MG63 (cell line): ENCODE measurements around the gene DLGAP3. TPM values are rescaled to one million over a fixed set of nuclear protein-coding genes. Genes with fewer than 3 reads are reported as not detected.
A peak's percentile ranks its signal among the peaks of the same experiment; 100 is the strongest.

Experiments used
- DNase-seq: peaks from one replicate; pipeline ENCODE4 v3.0.0-alpha.2; 2020
- H3K27me3 ChIP-seq: fragments of 250-450 bp; sonication (Bioruptor Pico); 2 replicates; pipeline ENCODE4 v1.5.1; 2020; ENCODE audit warnings: mild to moderate bottlenecking, moderate library complexity
- H3K36me3 ChIP-seq: fragments of 250-450 bp; sonication (Bioruptor Pico); 2 replicates; pipeline ENCODE4 v1.5.1; 2020; ENCODE audit warnings: mild to moderate bottlenecking, moderate library complexity
- H3K4me3 ChIP-seq: fragments of 250-450 bp; sonication (Bioruptor Pico); 2 replicates; pipeline ENCODE4 v1.5.1; 2020; ENCODE audit warnings: mild to moderate bottlenecking, moderate library complexity
- H3K9me3 ChIP-seq: fragments of 250-450 bp; sonication (Bioruptor Pico); 2 replicates; pipeline ENCODE4 v1.5.1; 2020; ENCODE audit warnings: mild to moderate bottlenecking, moderate library complexity
- total RNA-seq: library from RNA; depleted of rRNA; stranded (reverse); fragments of >200 nt; shearing (Covaris generic); gene quantifications from 2 replicates; pipeline ENCODE4 v1.2.3, GENCODE V29; 2014; ENCODE audit warnings: low replicate concordance

DLGAP3 gene
- total RNA-seq, 1 experiment from 2014 or later: not detected

GRCh38 chr1:34896612-34897011 is 32.8 kb downstream of the DLGAP3 start:
- no peaks in the 10 kb centered on the region for H3K36me3 ChIP-seq
- DNase-seq: no peak
- no peak overlapping the region for H3K4me3 ChIP-seq
- H3K9me3 ChIP-seq: peaks cover 8% of the 10 kb centered on the region; the same call in 1 of the 2 replicates
- H3K27me3 ChIP-seq: peaks cover 3% of the 10 kb centered on the region; the same call in 1 of the 2 replicates

GRCh38 chr1:34889705-34890104 is 39.7 kb downstream of the DLGAP3 start:
- H3K27me3 ChIP-seq: peaks cover 13% of the 10 kb centered on the region
- H3K36me3 ChIP-seq: no peaks in the 10 kb centered on the region
- no peak for DNase-seq
- peaks cover 8% of the 10 kb centered on the region; the same call in 1 of the 2 replicates for H3K9me3 ChIP-seq
- H3K4me3 ChIP-seq: no peak overlapping the region

GRCh38 chr1:34887593-34887992 is 41.9 kb downstream of the DLGAP3 start:
- no peak overlapping the region for H3K4me3 ChIP-seq
- H3K36me3 ChIP-seq: no peaks in the 10 kb centered on the region
- peaks cover 19% of the 10 kb centered on the region for H3K27me3 ChIP-seq
- no peak for DNase-seq
- H3K9me3 ChIP-seq: peaks cover 2% of the 10 kb centered on the region; the same call in 1 of the 2 replicates

GRCh38 chr1:34885405-34886247 is 43.8 kb downstream of the DLGAP3 start:
- no peaks in the 10 kb centered on the region for H3K9me3 ChIP-seq
- no peaks in the 10 kb centered on the region for H3K36me3 ChIP-seq
- peak overlapping the region; percentile 13; the same call in 1 of the 2 replicates for H3K4me3 ChIP-seq
- peaks cover 28% of the 10 kb centered on the region for H3K27me3 ChIP-seq
- peak; percentile 49 for DNase-seq

GRCh38 chr1:34884961-34885360 is 44.5 kb downstream of the DLGAP3 start:
- peaks cover 28% of the 10 kb centered on the region for H3K27me3 ChIP-seq
- no peak for DNase-seq
- H3K9me3 ChIP-seq: no peaks in the 10 kb centered on the region
- H3K4me3 ChIP-seq: no peak overlapping the region
- H3K36me3 ChIP-seq: no peaks in the 10 kb centered on the region

- Histone ChIP-seq H3K9me3 (no peaks in the 10 kb centered on the region), H3K36me3 (no peaks in the 10 kb centered on the region), H3K4me3 (no peak overlapping the region), H3K27me3 (peaks cover 28% of the 10 kb centered on the region)
- no peak for DNase-seq
These were observed 44.9 kb downstream of the DLGAP3 start for GRCh38 chr1:34884536-34884935.

GRCh38 chr1:34879230-34879629 is 50.2 kb downstream of the DLGAP3 start:
- H3K9me3 ChIP-seq: no peaks in the 10 kb centered on the region
- H3K27me3 ChIP-seq: peaks cover 34% of the 10 kb centered on the region
- DNase-seq: no peak
- no peaks in the 10 kb centered on the region for H3K36me3 ChIP-seq
- H3K4me3 ChIP-seq: no peak overlapping the region

- Histone ChIP-seq H3K36me3 (no peaks in the 10 kb centered on the region), H3K4me3 (no peak overlapping the region), H3K27me3 (peaks cover 49% of the 10 kb centered on the region), H3K9me3 (no peaks in the 10 kb centered on the region)
- no peak for DNase-seq
These were observed 53.0 kb downstream of the DLGAP3 start for GRCh38 chr1:34876406-34876805.

GRCh38 chr1:34874296-34874952 is 55.0 kb downstream of the DLGAP3 start:
- Histone ChIP-seq H3K27me3 (peaks cover 44% of the 10 kb centered on the region), H3K36me3 (no peaks in the 10 kb centered on the region), H3K9me3 (no peaks in the 10 kb centered on the region), H3K4me3 (no peak overlapping the region)
- no peak for DNase-seq

- Histone ChIP-seq H3K4me3 (no peak overlapping the region), H3K9me3 (no peaks in the 10 kb centered on the region), H3K27me3 (peaks cover 31% of the 10 kb centered on the region), H3K36me3 (no peaks in the 10 kb centered on the region)
- no peak for DNase-seq
These were observed 57.3 kb downstream of the DLGAP3 start for GRCh38 chr1:34872133-34872503.

GRCh38 chr1:34871443-34872132 is 57.9 kb downstream of the DLGAP3 start:
- no peak for DNase-seq
- no peaks in the 10 kb centered on the region for H3K9me3 ChIP-seq
- H3K27me3 ChIP-seq: peaks cover 31% of the 10 kb centered on the region
- H3K36me3 ChIP-seq: no peaks in the 10 kb centered on the region
- no peak overlapping the region for H3K4me3 ChIP-seq

GRCh38 chr1:34870395-34870794 is 59.1 kb downstream of the DLGAP3 start:
- no peak for DNase-seq
- Histone ChIP-seq H3K4me3 (no peak overlapping the region), H3K36me3 (no peaks in the 10 kb centered on the region), H3K9me3 (no peaks in the 10 kb centered on the region), H3K27me3 (peaks cover 26% of the 10 kb centered on the region)

GRCh38 chr1:34869760-34870159 is 59.7 kb downstream of the DLGAP3 start:
- H3K4me3 ChIP-seq: no peak overlapping the region
- no peaks in the 10 kb centered on the region for H3K9me3 ChIP-seq
- H3K27me3 ChIP-seq: peaks cover 24% of the 10 kb centered on the region
- H3K36me3 ChIP-seq: no peaks in the 10 kb centered on the region
- DNase-seq: no peak

GRCh38 chr1:34868230-34869049 is 61.0 kb downstream of the DLGAP3 start:
- Histone ChIP-seq H3K36me3 (no peaks in the 10 kb centered on the region), H3K4me3 (no peak overlapping the region), H3K9me3 (no peaks in the 10 kb centered on the region), H3K27me3 (peaks cover 15% of the 10 kb centered on the region)
- DNase-seq: no peak

GRCh38 chr1:34867415-34867814 is 62.0 kb downstream of the DLGAP3 start:
- no peak for DNase-seq
- H3K9me3 ChIP-seq: no peaks in the 10 kb centered on the region
- peaks cover 7% of the 10 kb centered on the region for H3K27me3 ChIP-seq
- no peak overlapping the region for H3K4me3 ChIP-seq
- H3K36me3 ChIP-seq: no peaks in the 10 kb centered on the region

GRCh38 chr1:34866762-34867109 is 62.7 kb downstream of the DLGAP3 start:
- Histone ChIP-seq H3K9me3 (no peaks in the 10 kb centered on the region), H3K36me3 (no peaks in the 10 kb centered on the region), H3K4me3 (peak overlapping the region; percentile 52), H3K27me3 (peaks cover 6% of the 10 kb centered on the region; the same call in 1 of the 2 replicates)
- no peak for DNase-seq
